ENCODE data around the gene SWAP70. TPM values are rescaled to one million over a fixed set of nuclear protein-coding genes. Genes with fewer than 3 reads are reported as not detected.
"Not testable (repeated sequence)": the region's sequence is repeated elsewhere in the genome, so short reads cannot be mapped to it uniquely, and the experiment has no call there.

Gene SWAP70
- total RNA-seq, 1 donor from 2014 or later = 15.2 TPM

GRCh38 chr11:9701799-9702198, 37.9 kb downstream of the SWAP70 start:
- DNase-seq (ENCODE audit: low read depth) = no peak
- H3K4me3 ChIP-seq (ENCODE audit: low read depth, low read length) = no peak overlapping the region
- TF ChIP-seq CTCF (conservative IDR thresholded peaks at IDR 0.05; ENCODE audit: low read depth, low read length) = no peak

- H3K4me3 ChIP-seq (ENCODE audit: low read depth, low read length) = no peak overlapping the region
- no peak for DNase-seq (ENCODE audit: low read depth)
- TF ChIP-seq CTCF (conservative IDR thresholded peaks at IDR 0.05; ENCODE audit: low read depth, low read length) = no peak
These were observed 39.4 kb downstream of the SWAP70 start for GRCh38 chr11:9703280-9703679.

GRCh38 chr11:9704037-9704436, 40.2 kb downstream of the SWAP70 start:
- TF ChIP-seq CTCF (conservative IDR thresholded peaks at IDR 0.05; ENCODE audit: low read depth, low read length) = no peak
- H3K4me3 ChIP-seq (ENCODE audit: low read depth, low read length) = no peak overlapping the region
- no peak for DNase-seq (ENCODE audit: low read depth)

GRCh38 chr11:9704620-9705019, 40.7 kb downstream of the SWAP70 start:
- no peak overlapping the region for H3K4me3 ChIP-seq (ENCODE audit: low read depth, low read length)
- DNase-seq (ENCODE audit: low read depth) = no peak
- TF ChIP-seq CTCF (conservative IDR thresholded peaks at IDR 0.05; ENCODE audit: low read depth, low read length) = no peak

- not testable (repeated sequence) for DNase-seq (ENCODE audit: low read depth); H3K4me3 ChIP-seq (ENCODE audit: low read depth, low read length)
These were observed 41.5 kb downstream of the SWAP70 start for GRCh38 chr11:9705361-9705760.

- no peak overlapping the region for H3K4me3 ChIP-seq (ENCODE audit: low read depth, low read length)
- DNase-seq (ENCODE audit: low read depth) = no peak
- TF ChIP-seq CTCF (conservative IDR thresholded peaks at IDR 0.05; ENCODE audit: low read depth, low read length) = no peak
These were observed 44.7 kb downstream of the SWAP70 start for GRCh38 chr11:9708544-9708943.

GRCh38 chr11:9710223-9710622, 46.3 kb downstream of the SWAP70 start:
- DNase-seq (ENCODE audit: low read depth) = no peak
- no peak overlapping the region for H3K4me3 ChIP-seq (ENCODE audit: low read depth, low read length)
- TF ChIP-seq CTCF (conservative IDR thresholded peaks at IDR 0.05; ENCODE audit: low read depth, low read length) = no peak

- H3K4me3 ChIP-seq (ENCODE audit: low read depth, low read length) = no peak overlapping the region
- TF ChIP-seq CTCF (conservative IDR thresholded peaks at IDR 0.05; ENCODE audit: low read depth, low read length) = no peak
- DNase-seq (ENCODE audit: low read depth) = no peak
These were observed 47.0 kb downstream of the SWAP70 start for GRCh38 chr11:9710852-9711251.
